ENCODE measurements around the gene KDM6B. TPM values are rescaled to one million over a fixed set of nuclear protein-coding genes. Genes with fewer than 3 reads are reported as not detected.
A peak's percentile ranks its signal among the peaks of the same experiment; 100 is the strongest.

Gene KDM6B
- total and polyA plus RNA-seq, 9 of the 15 experiments (the other 6 are each of a cell fraction or from before 2014, with no cell fraction given): 0.01 to 22.9 (median 2.2) TPM

DNA sequence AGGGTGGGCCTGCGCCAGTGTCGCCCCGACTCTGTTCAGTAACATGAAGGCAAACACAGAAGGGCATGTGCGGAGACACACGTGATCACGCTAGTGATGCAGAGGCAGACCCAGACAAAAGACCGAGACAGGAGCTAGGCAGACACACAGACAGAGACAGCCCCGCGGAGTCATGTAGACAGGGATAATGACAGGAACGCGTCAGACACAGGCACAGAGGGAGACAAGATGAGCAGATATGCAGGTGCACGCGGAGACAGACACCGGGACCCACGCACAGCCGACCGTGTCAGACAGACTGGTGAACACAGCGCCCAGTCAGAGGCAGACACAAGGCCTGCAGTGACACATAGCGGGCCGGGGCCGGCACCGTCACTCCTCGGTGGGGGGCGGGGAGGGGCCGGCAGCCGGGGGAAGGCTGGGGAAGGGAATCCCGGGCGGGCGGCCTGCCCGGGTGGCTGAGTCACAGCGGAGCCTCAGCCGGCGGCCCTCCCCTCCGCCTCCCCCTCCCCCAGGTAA lies 7.4 kb downstream of the KDM6B start (continued):
- TF ChIP-seq TEAD1 (CRISPR knock-in tag; IDR thresholded peaks at IDR 0.05): peak in 1 of 2 experiments; percentile 19; a peak in 1 of 4 replicates
- TF ChIP-seq MAZ (CRISPR knock-in tag; conservative IDR thresholded peaks at IDR 0.05 in 1 of 2, IDR thresholded peaks at IDR 0.05 in 1 of 2): peak in 1 of 2 experiments; percentile 58; a peak in 3 of 4 replicates
- TF ChIP-seq BHLHE40 (IDR thresholded peaks at IDR 0.05; ENCODE audit: low read length): peak; percentile 73; the same call in 1 of the 2 replicates
- TF ChIP-seq, protein P1, sequence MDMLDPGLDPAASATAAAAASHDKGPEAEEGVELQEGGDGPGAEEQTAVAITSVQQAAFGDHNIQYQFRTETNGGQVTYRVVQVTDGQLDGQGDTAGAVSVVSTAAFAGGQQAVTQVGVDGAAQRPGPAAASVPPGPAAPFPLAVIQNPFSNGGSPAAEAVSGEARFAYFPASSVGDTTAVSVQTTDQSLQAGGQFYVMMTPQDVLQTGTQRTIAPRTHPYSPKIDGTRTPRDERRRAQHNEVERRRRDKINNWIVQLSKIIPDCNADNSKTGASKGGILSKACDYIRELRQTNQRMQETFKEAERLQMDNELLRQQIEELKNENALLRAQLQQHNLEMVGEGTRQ (CRISPR knock-in tag; IDR thresholded peaks at IDR 0.05): peak; percentile 68
- TF ChIP-seq JUN (IDR thresholded peaks at IDR 0.05; ENCODE audit: borderline replicate concordance, low read depth, low read length): peak; percentile 14; the same call in 1 of the 2 replicates
- TF ChIP-seq JUN (CRISPR knock-in tag; IDR thresholded peaks at IDR 0.05; ENCODE audit: borderline replicate concordance): no peak
- TF ChIP-seq MEIS2 (IDR thresholded peaks at IDR 0.05; ENCODE audit: partially characterized antibody): peak; percentile 37
- peak; percentile 92 for TF ChIP-seq FOSL1 (tag; conservative IDR thresholded peaks at IDR 0.05)
- no peak for TF ChIP-seq POLR3A (IDR thresholded peaks at IDR 0.05; ENCODE audit: borderline replicate concordance, extremely low read depth, insufficient read depth, insufficient read length)
- no peak for TF ChIP-seq POU5F1 (IDR thresholded peaks at IDR 0.05; ENCODE audit: borderline replicate concordance, low read depth, low read length, partially characterized antibody)
- peak; percentile 50; the same call in 1 of the 2 replicates for TF ChIP-seq ZEB2 (IDR thresholded peaks at IDR 0.05)
- no peak for TF ChIP-seq ZNF551 (CRISPR knock-in tag; IDR thresholded peaks at IDR 0.05)
- no peak; the same call in 1 of the 2 replicates for TF ChIP-seq CREB1 (IDR thresholded peaks at IDR 0.05)
- peak; percentile 50; the same call in 1 of the 2 replicates for TF ChIP-seq CREB1 (CRISPR knock-in tag; IDR thresholded peaks at IDR 0.05)
- TF ChIP-seq ZNF143 (CRISPR knock-in tag; IDR thresholded peaks at IDR 0.05): 0 out of 2 replicates have a peak, but pooled peaks have one; percentile 21
- peak; percentile 56; the same call in 1 of the 2 replicates for TF ChIP-seq ETS1 (conservative IDR thresholded peaks at IDR 0.05; ENCODE audit: control insufficient read depth, low read depth, low read length)
- TF ChIP-seq, protein P2, sequence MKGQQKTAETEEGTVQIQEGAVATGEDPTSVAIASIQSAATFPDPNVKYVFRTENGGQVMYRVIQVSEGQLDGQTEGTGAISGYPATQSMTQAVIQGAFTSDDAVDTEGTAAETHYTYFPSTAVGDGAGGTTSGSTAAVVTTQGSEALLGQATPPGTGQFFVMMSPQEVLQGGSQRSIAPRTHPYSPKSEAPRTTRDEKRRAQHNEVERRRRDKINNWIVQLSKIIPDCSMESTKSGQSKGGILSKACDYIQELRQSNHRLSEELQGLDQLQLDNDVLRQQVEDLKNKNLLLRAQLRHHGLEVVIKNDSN (CRISPR knock-in tag; IDR thresholded peaks at IDR 0.05): peak; percentile 88
- TF ChIP-seq YY1 (IDR thresholded peaks at IDR 0.05; ENCODE audit: borderline replicate concordance in 1 of 3, control insufficient read depth in 1 of 3, extremely low read depth in 1 of 3, insufficient read depth in 3 of 3, insufficient read length in 1 of 3, insufficient replicate concordance in 2 of 3, low read depth in 1 of 3, low read length in 2 of 3): peak in 2 of 3 experiments; percentile 18 to 43
- TF ChIP-seq HDAC1 (IDR thresholded peaks at IDR 0.05): peak in 1 of 2 experiments; percentile 63; a peak in 1 of 4 replicates
- TF ChIP-seq MTA2 (IDR thresholded peaks at IDR 0.05; ENCODE audit: low read depth): 0 out of 2 replicates have a peak, but pooled peaks have one; percentile 5
- TF ChIP-seq TFAP4 (CRISPR knock-in tag; IDR thresholded peaks at IDR 0.05; ENCODE audit: borderline replicate concordance): peak; percentile 59
- TF ChIP-seq MAFF (IDR thresholded peaks at IDR 0.05; ENCODE audit: low read length): no peak

All from K562 (cell line).